ENCODE data around the gene LIPG. TPM values are rescaled to one million over a fixed set of nuclear protein-coding genes. Genes with fewer than 3 reads are reported as not detected.

The LIPG gene
- total and polyA plus RNA-seq, 9 of the 15 experiments (the other 6 are each of a cell fraction or from before 2014, with no cell fraction given), result 0.76 to 1.8 (median 1.3) TPM

DNA sequence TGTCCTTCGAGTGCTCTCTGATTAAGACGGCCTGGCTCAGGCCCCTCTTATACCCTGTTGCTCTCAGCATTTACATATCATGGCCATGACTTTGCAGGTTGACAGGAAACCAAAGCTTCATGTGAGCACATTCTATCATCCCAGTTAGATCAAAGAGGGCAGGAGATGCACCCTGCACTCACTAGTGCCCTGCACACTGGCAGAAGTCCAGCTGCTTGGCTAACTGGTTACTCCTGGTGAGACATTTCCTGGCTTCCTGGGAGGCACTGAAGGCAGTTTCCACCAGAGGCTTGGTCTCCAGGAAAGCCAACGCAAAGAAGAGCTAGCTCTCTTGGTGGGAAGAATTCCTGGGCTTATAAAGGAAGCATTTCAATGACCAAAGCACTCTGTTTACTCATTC, 66.3 kb downstream of the LIPG start (continued):
- TF ChIP-seq ZFP36 (IDR thresholded peaks at IDR 0.05; ENCODE audit: low read depth, low read length, partially characterized antibody), result no peak

GRCh38 chr18:49628881-49629795, 67.3 kb downstream of the LIPG start:
- peaks cover 3 to 37% of the 10 kb centered on the region in 2 experiments; a peak in 2 of 5 replicates for H3K27me3 ChIP-seq (ENCODE audit: control insufficient read depth in 2 of 2, insufficient read depth in 2 of 2, low read length in 2 of 2)
- no peaks in the 10 kb centered on the region for H3K36me3 ChIP-seq (ENCODE audit: control insufficient read depth, insufficient read depth, low read length)
- H3K27ac ChIP-seq (ENCODE audit: extremely low read depth, low read depth, low read length), result no peak overlapping the region
- no peak overlapping the region for H2AFZ ChIP-seq (ENCODE audit: low read depth, low read length)
- no peak overlapping the region for H3K4me3 ChIP-seq
- 6% methylated on average over 15 of the region's 16 CpGs for WGBS (ENCODE audit: insufficient coverage, low coverage, missing lambda C conversion rate)
- intact Hi-C loops (cut with micrococcal nuclease), result no loop called here
- FAIRE-seq (no peak), ATAC-seq (no peak), DNase-seq (ENCODE audit: extremely low read depth in 1 of 4, low spot score in 3 of 4) (no peak)
- H3K9me1 ChIP-seq (ENCODE audit: control insufficient read depth, insufficient read depth, low read length), result no peaks in the 10 kb centered on the region
- in situ Hi-C loops (cut with MboI), result no loop called here
- H3K9ac ChIP-seq (ENCODE audit: insufficient read depth in 1 of 2, low read depth in 2 of 2, low read length in 2 of 2), result no peak overlapping the region
- no peaks in the 10 kb centered on the region for H3K9me3 ChIP-seq (replicated peaks; ENCODE audit: control insufficient read depth, insufficient read depth, low read depth, low read length)
- BruUV-seq (replicated peaks), result no TSS peak
- H3K4me2 ChIP-seq (ENCODE audit: insufficient read depth, low read length), result no peak overlapping the region
- TF ChIP-seq PHF8 (IDR thresholded peaks at IDR 0.05; ENCODE audit: borderline replicate concordance, low read length), result no peak
- peak in 1 of 2 experiments; percentile 8; a peak in 1 of 4 replicates for TF ChIP-seq RAD21 (CRISPR knock-in tag; conservative IDR thresholded peaks at IDR 0.05 in 1 of 2, IDR thresholded peaks at IDR 0.05 in 1 of 2)
- no peak for TF ChIP-seq ZNF57 (CRISPR knock-in tag; IDR thresholded peaks at IDR 0.05)
- TF ChIP-seq, protein P1, sequence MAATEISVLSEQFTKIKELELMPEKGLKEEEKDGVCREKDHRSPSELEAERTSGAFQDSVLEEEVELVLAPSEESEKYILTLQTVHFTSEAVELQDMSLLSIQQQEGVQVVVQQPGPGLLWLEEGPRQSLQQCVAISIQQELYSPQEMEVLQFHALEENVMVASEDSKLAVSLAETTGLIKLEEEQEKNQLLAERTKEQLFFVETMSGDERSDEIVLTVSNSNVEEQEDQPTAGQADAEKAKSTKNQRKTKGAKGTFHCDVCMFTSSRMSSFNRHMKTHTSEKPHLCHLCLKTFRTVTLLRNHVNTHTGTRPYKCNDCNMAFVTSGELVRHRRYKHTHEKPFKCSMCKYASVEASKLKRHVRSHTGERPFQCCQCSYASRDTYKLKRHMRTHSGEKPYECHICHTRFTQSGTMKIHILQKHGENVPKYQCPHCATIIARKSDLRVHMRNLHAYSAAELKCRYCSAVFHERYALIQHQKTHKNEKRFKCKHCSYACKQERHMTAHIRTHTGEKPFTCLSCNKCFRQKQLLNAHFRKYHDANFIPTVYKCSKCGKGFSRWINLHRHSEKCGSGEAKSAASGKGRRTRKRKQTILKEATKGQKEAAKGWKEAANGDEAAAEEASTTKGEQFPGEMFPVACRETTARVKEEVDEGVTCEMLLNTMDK (IDR thresholded peaks at IDR 0.05; ENCODE audit: borderline replicate concordance, insufficient read depth, low read depth, low read length, poor library complexity, severe bottlenecking), result peak; percentile 5
- TF ChIP-seq ZNF124 (CRISPR knock-in tag; IDR thresholded peaks at IDR 0.05), result no peak
- TF ChIP-seq, protein P2, sequence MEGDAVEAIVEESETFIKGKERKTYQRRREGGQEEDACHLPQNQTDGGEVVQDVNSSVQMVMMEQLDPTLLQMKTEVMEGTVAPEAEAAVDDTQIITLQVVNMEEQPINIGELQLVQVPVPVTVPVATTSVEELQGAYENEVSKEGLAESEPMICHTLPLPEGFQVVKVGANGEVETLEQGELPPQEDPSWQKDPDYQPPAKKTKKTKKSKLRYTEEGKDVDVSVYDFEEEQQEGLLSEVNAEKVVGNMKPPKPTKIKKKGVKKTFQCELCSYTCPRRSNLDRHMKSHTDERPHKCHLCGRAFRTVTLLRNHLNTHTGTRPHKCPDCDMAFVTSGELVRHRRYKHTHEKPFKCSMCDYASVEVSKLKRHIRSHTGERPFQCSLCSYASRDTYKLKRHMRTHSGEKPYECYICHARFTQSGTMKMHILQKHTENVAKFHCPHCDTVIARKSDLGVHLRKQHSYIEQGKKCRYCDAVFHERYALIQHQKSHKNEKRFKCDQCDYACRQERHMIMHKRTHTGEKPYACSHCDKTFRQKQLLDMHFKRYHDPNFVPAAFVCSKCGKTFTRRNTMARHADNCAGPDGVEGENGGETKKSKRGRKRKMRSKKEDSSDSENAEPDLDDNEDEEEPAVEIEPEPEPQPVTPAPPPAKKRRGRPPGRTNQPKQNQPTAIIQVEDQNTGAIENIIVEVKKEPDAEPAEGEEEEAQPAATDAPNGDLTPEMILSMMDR (IDR thresholded peaks at IDR 0.05 in 2 of 3, conservative IDR thresholded peaks at IDR 0.05 in 1 of 3; ENCODE audit: insufficient read depth in 2 of 3, low read depth in 1 of 3, low read length in 3 of 3), result peak in 2 of 3 experiments; percentile 37 to 42; a peak in 3 of 6 replicates
- ChIA-PET POLR2A (no interaction called here), CTCF (ENCODE audit: low intra/inter-chr PET ratio) (no interaction called here)
- H4K20me1 ChIP-seq (replicated peaks; ENCODE audit: control insufficient read depth, insufficient read depth, low read length), result no peaks in the 10 kb centered on the region
- H3K4me1 ChIP-seq (replicated peaks in 1 of 2; ENCODE audit: control insufficient read depth in 2 of 2, insufficient read depth in 2 of 2, low read length in 2 of 2), result no peaks in the 10 kb centered on the region
- H3K79me2 ChIP-seq (ENCODE audit: control insufficient read depth, insufficient read depth, low read length), result no peaks in the 10 kb centered on the region

All from K562 (cell line).